KOPT-K1 (cell line): ENCODE results near the gene ZFPM1.

Source experiments
- H3K27ac ChIP-seq: fragments of 200-600 bp; sonication (generic); 2 replicates; pipeline ENCODE4 v1.5.1; 2016; ENCODE audit warnings: antibody characterized with exemption, mild to moderate bottlenecking, low read depth, low read length; ENCODE audit not compliant: poor library complexity, severe bottlenecking
- H3K36me3 ChIP-seq: fragments of 200-600 bp; sonication (generic); 2 replicates; pipeline ENCODE4 v1.5.1; 2017; ENCODE audit warnings: antibody characterized with exemption, mild to moderate bottlenecking, low read length, moderate library complexity; ENCODE audit not compliant: insufficient read depth
- H3K9me3 ChIP-seq: fragments of 200-600 bp; sonication (generic); 2 replicates; pipeline ENCODE4 v1.5.1; 2017; ENCODE audit warnings: antibody characterized with exemption, low read length, mild to moderate bottlenecking; ENCODE audit not compliant: insufficient read depth, poor library complexity, severe bottlenecking

The ZFPM1 gene

GRCh38 chr16:88413631-88414030 lies 39.4 kb upstream of the ZFPM1 start:
- Histone ChIP-seq H3K9me3 (no peaks in the 10 kb centered on the region), H3K27ac (no peak overlapping the region), H3K36me3 (no peaks in the 10 kb centered on the region)

GRCh38 chr16:88414521-88415380 lies 38.3 kb upstream of the ZFPM1 start:
- Histone ChIP-seq H3K9me3 (no peaks in the 10 kb centered on the region), H3K36me3 (no peaks in the 10 kb centered on the region), H3K27ac (no peak overlapping the region)

GRCh38 chr16:88415381-88415705 lies 37.7 kb upstream of the ZFPM1 start:
- Histone ChIP-seq H3K36me3 (no peaks in the 10 kb centered on the region), H3K27ac (no peak overlapping the region), H3K9me3 (no peaks in the 10 kb centered on the region)

- H3K27ac ChIP-seq = no peak overlapping the region
- H3K9me3 ChIP-seq = no peaks in the 10 kb centered on the region
- no peaks in the 10 kb centered on the region for H3K36me3 ChIP-seq
Measured at GRCh38 chr16:88415713-88416323, 37.3 kb upstream of the ZFPM1 start.

GRCh38 chr16:88416686-88417085 lies 36.4 kb upstream of the ZFPM1 start:
- H3K27ac ChIP-seq = no peak overlapping the region
- H3K36me3 ChIP-seq = no peaks in the 10 kb centered on the region
- no peaks in the 10 kb centered on the region for H3K9me3 ChIP-seq

GRCh38 chr16:88417684-88418476 lies 35.2 kb upstream of the ZFPM1 start:
- no peaks in the 10 kb centered on the region for H3K36me3 ChIP-seq
- H3K27ac ChIP-seq = no peak overlapping the region
- H3K9me3 ChIP-seq = no peaks in the 10 kb centered on the region

- Histone ChIP-seq H3K36me3 (no peaks in the 10 kb centered on the region), H3K27ac (no peak overlapping the region), H3K9me3 (no peaks in the 10 kb centered on the region)
Measured at GRCh38 chr16:88418869-88419268, 34.2 kb upstream of the ZFPM1 start.

GRCh38 chr16:88419790-88420189 lies 33.3 kb upstream of the ZFPM1 start:
- no peaks in the 10 kb centered on the region for H3K36me3 ChIP-seq
- no peaks in the 10 kb centered on the region for H3K9me3 ChIP-seq
- no peak overlapping the region for H3K27ac ChIP-seq

GRCh38 chr16:88420496-88420895 lies 32.6 kb upstream of the ZFPM1 start:
- no peaks in the 10 kb centered on the region for H3K9me3 ChIP-seq
- no peaks in the 10 kb centered on the region for H3K36me3 ChIP-seq

GRCh38 chr16:88421301-88421700 lies 31.8 kb upstream of the ZFPM1 start:
- Histone ChIP-seq H3K27ac (no peak overlapping the region), H3K36me3 (no peaks in the 10 kb centered on the region), H3K9me3 (no peaks in the 10 kb centered on the region)

More at GRCh38 chr16:88420496-88420895, 32.6 kb upstream of the ZFPM1 start:
- H3K27ac ChIP-seq = no peak overlapping the region

- no peaks in the 10 kb centered on the region for H3K36me3 ChIP-seq
- no peaks in the 10 kb centered on the region for H3K9me3 ChIP-seq
- H3K27ac ChIP-seq = no peak overlapping the region
Measured at GRCh38 chr16:88421871-88422433, 31.1 kb upstream of the ZFPM1 start.

GRCh38 chr16:88422733-88423447 lies 30.2 kb upstream of the ZFPM1 start:
- H3K36me3 ChIP-seq = no peaks in the 10 kb centered on the region
- no peaks in the 10 kb centered on the region for H3K9me3 ChIP-seq
- H3K27ac ChIP-seq = no peak overlapping the region

GRCh38 chr16:88423448-88423850 lies 29.6 kb upstream of the ZFPM1 start:
- no peaks in the 10 kb centered on the region for H3K9me3 ChIP-seq
- H3K27ac ChIP-seq = no peak overlapping the region
- H3K36me3 ChIP-seq = no peaks in the 10 kb centered on the region

GRCh38 chr16:88424587-88425235 lies 28.4 kb upstream of the ZFPM1 start:
- Histone ChIP-seq H3K36me3 (no peaks in the 10 kb centered on the region), H3K27ac (no peak overlapping the region), H3K9me3 (no peaks in the 10 kb centered on the region)
